DMS79 (cell line): ENCODE measurements around the gene AKAP7.
"Not testable (repeated sequence)": the region's sequence is repeated elsewhere in the genome, so short reads cannot be mapped to it uniquely, and the experiment has no call there.

ENCODE experiments used
- DNase-seq: peaks from one replicate; lab custom pipeline; 2025; lab: John Stamatoyannopoulos, UW

Gene AKAP7

DNA sequence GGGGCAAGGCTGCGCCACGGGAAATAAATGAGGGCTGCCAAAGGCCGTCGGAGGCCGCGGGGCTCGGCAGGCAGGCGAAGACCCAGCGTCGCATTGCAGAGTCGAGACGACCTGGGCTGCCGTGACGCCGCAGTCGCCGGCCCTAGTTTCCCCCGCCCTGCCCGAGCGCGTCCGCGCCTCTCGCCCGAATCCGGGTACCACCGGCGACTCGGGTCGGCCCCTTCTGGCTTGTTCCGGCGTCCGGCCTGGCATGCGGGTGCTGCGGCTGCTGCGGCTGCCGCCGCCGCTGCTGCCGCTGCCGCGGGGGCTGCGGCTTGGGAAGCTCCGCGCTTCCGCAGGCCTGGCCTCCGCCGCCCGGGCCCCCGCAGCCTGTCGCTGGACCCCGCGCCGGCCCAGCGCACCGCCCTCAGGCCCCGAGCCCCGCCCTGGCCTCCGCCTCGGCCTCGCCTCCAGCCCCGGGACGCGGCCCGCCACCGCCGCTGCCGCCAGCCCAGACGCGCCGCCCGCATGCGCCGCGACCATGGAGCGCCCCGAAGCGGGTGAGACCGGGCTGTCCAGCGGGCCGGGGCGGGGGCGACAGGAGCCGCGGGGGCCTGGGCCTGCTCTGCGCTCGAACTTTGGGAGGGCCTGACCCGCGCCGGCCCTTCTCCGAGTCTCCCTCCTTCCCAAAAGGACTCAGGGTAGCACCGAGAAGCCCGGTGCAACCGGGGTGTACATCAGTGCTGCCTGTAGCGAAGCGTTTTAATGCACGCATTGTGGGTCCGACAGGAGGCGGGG lies at the start of gene AKAP7:
TSS of gene AKAP7 (plus strand) at position 224 of the 777 bp plus-strand sequence. CDS start at position 521, 297 bp downstream.
- no peak for DNase-seq

DNA sequence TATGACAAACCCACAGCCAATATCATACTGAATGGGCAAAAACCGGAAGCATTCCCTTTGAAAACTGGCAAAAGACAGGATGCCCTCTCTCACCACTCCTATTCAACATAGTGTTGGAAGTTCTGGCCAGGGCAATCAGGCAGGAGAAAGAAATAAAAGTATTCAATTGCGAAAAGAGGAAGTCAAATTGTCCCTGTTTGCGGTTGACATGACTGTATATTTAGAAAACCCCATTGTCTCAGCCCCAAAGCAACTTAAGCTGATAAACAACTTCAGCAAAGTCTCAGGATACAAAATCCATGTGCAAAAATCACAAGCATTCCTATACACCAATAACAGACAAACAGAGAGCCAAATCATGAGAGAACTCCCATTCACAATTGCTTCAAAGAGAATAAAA lies 44.9 kb upstream of the AKAP7 start:
- not testable (repeated sequence) for DNase-seq

DNA sequence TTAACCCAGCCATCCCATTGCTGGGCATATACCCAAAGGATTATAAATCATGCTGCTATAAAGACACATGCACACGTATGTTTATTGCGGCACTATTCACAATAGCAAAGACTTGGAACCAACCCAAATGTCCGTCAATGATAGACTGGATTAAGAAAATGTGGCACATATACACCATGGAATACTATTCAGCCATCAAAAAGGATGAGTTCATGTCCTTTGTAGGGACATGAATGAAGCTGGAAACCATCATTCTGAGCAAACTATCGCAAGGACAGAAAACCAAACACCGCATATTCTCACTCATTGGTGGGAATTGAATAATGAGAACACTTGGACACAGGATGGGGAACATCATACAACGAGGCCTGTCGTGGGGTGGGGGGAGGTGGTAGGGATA lies 43.3 kb upstream of the AKAP7 start:
- not testable (repeated sequence) for DNase-seq

DNA sequence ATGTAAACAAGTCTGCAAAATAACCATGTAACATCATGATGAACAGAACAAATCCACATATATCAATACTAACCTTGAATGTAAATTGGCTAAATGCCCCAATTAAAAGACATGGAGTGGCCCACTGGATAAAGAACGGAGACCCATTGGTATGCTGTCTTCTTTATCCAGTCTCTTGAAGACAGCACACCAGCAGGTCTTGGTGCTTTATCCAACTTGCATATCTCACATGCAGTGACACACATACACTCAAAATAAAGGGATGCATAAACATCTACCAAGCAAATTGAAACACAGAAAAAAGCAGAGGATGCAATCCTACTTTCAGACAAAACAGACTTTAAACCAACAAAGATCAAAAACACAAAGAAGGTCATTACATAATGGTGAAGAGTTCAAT lies 41.9 kb upstream of the AKAP7 start:
- no peak for DNase-seq

DNA sequence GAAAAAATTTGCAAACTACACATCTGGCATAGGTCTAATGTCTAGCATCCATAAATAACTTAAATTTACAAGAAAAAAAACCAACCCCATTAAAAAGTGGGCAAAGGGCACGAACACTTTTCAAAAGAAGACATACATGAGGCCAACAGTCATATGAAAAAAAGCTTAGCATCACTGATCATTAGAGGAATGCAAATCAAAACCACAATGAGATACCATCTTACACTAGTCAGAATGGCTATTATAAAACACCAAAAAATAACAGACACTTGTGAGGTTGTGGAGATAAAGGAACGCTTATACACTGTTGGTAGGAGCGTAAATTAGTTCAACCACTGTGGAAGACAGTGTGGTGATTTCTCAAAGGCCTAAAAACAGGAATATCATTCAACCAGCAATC lies 38.5 kb upstream of the AKAP7 start:
- no peak for DNase-seq

DNA sequence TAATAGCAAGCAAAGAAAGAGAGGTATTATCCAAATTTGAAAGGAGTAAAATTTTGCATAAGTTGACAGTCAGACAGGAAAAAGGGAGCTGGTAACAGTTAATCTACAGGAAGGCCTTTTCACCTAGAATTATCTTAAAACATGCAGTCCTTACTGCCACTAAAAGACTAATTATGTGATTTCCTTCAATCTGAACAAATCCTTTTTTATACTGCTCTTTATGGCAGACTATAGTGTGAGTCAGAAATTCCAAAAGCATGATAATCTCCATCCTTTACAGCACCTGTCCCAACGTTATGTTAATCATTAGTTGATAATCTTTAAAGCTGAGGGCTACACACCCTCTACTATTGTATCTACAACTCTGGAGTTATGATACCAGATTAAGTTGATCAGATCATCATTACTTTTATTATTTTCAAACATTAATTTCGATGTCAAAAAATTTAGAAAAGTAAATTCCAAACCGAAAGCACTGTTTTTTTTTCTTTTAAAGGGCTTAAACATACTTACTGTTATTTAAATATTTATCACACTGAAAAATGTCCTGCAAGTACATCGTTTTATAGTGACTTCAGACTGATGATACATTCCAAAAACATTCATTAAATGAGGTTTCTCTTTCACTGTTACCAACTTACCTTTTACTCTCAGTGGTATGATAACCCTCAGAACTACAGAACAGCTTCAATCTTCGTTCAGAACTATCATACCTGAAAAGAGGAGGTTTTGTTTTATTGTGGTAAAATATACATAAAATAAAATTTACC lies 33.2 kb upstream of the AKAP7 start:
- no peak for DNase-seq

DNA sequence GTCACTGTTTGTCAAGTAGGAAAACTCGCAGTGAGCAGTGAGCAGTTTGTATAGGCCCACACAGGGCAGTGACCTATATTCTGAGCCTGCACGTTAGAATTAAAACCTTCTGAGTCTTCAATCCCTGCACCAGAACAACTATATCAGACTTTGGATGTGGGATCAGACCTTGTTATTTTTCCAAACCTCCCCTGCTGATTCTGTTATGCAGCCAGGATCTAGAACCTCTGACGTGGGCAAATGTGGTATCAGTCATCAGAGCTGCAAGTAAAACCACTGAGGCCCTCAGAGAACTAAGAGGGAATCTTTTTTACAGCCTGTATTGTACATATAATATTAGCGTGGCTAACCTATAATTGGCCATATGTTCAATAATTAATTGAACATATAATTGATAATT lies 32.0 kb upstream of the AKAP7 start:
- DNase-seq, result no peak

DNA sequence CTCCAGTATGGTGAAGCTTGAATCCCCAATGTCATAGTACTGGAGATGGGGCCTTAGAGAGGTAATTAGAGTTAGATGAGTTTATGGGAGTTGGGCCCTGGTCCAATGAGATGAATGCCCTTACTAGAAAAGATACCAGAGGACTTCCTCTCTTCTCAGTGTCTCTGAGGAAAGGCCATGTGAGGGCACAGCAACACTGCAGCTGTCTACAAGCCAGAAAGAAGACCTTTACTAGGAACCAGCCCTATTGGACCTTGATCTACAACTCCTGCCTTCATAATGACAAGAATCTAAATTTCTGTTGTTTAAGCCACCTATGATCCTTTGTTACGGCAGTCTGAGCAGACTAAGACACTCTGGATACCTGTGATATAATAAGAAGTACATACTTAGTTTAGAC lies 31.4 kb upstream of the AKAP7 start:
- DNase-seq, result no peak

DNA sequence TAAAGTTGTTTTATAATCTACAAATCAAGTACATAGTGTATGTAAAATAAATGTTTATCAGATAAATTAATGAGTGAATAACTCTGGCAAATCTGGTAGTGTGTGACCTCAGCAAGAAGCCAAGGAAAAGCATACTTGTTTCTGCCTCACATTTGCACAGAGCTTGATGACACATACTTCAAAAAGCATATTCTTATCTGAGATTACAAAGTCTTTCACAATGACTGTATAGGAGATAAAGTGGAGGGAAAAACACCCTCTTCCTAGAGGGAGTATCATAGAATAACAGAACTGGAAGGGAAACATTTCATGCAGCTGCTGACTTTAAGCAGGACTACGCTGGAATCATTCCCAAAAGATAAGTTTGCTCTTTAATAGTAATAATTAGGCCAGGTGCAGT lies 28.1 kb upstream of the AKAP7 start:
- no peak for DNase-seq

DNA sequence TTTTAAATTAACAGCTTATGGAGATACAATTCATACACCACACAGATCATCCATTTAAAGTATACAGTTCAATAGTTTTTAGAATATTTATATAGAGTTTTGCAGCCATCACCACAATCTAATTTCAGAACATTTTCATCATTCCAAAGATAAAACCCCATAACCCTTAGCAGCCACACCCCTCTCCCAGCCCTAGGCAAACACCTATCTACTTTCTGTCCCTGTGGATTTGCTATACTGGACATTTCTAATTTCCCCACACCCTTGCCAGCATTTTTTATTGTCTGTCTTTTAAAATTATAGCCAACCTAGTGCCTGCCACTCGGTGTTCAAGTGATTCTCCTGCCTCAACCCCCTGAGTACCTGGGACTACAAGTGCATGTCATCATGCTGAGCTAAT lies 23.0 kb upstream of the AKAP7 start:
- no peak for DNase-seq

DNA sequence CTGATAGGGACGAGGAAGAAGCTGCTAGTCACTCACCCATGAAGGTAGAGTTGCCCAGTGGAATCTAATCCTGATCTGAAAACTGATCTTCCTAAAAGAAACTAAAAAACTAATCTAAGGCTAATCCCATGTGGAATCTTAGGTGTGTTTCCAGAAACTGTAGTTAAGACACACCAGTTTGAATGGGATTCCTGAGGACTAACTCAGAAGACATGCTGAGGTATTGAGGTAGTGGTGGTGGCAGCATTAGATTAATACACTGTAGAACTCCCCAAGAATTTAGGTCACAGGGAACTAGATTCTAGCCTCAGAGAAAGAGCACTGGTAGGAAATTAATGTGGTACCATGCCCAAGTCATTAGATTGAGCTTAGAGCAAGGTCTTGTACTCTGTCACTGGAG lies 19.6 kb upstream of the AKAP7 start:
- no peak for DNase-seq

DNA sequence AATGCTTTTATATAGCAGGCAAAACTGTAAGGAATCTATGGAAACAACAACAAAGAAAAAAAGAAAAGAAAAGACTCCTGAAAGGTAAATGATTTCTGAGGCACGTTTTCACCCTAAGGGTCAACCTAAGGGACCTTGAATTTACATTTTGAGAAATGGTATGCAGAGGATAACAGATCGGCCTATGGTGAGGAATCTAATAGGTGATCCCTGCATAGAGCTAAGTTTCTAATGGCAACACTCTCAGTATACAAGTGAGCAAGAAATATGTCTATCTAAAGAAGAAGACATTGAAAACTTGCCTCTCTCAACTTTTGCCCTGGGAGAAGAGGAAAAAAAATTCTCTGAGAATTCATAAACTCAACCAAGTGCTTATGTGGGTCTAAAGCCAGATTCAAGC lies 18.9 kb upstream of the AKAP7 start:
- no peak for DNase-seq

DNA sequence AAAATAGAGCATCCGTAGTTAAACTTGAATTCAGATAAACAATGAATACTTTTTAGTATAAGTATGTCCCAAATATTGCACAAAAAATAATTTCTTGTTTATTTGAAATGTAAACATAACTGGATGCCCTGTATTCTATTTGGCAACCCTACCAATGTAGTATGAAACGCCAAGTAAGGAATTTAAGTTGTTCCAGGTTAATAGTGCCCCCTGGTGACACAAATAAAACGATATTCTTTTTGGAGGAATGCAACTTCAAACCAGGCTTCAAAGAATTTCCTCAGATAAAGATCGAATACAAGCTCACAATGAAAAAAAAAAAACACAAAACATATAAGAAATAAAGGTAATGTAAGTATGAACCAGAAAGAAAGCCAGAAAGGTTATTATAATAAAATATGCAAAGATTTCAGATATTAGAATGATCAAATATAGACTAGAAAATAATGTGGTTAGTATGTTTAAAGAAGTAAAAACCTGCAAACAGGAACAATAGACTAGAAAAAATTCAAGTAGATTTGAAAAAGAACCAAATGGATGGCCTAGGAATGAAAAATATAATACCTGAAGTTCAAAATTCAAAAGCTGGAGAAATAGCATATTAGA lies 18.4 kb upstream of the AKAP7 start:
- no peak for DNase-seq

DNA sequence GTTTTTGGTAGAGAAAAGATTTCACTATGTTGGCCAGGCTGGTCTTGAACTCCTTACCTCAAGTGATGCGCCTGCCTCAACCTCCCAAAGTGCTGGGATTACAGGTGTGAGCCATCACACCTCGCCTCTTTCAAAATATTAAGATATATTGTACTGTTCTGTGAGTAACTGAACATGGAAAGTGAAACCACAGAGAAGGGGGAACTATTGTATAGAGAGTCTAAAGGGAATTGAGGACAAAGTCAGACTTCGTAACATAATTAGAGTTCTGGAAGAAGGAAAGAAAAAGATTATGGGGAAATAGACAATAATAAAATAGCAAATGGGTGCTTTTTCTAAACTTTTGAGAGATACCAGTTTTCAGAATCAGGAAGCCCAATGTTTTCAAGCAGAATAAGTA lies 17.4 kb upstream of the AKAP7 start:
- no peak for DNase-seq

DNA sequence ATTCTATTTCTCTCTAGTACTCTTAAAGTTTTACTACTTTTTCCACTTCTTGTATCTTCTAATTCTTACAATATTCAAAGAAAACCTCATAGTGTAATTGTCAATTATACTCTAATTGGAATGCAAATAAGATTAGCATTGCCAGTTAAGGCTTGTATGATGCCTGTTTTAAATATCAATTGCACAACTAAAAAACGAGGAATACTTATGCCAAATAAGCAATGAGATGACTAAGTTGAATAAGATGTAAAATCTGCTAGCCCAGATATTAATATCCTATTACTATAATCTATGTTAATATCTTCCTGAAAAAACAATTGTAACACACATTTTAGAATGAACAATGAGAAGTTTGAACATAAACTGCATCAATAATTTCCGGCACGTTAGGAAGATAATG lies 13.3 kb upstream of the AKAP7 start:
- DNase-seq, result no peak

DNA sequence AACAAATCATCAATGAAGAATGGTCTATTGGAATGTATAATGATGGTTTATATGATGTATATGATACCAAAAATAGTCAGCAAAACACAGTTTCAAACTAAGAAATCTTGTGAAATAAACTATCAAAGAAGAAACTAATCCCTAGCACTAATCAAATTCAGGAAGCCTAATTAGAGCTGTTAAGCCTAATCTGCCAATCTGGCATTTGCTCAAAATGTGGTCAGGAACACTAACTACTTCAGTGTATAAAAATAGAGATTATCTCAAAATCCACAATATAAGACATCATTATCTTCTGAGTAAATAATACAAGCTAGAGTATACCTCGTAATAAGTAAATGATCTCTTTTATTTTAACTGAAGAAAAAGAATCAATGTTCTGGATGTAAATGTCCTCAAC lies 12.8 kb upstream of the AKAP7 start:
- DNase-seq, result no peak

DNA sequence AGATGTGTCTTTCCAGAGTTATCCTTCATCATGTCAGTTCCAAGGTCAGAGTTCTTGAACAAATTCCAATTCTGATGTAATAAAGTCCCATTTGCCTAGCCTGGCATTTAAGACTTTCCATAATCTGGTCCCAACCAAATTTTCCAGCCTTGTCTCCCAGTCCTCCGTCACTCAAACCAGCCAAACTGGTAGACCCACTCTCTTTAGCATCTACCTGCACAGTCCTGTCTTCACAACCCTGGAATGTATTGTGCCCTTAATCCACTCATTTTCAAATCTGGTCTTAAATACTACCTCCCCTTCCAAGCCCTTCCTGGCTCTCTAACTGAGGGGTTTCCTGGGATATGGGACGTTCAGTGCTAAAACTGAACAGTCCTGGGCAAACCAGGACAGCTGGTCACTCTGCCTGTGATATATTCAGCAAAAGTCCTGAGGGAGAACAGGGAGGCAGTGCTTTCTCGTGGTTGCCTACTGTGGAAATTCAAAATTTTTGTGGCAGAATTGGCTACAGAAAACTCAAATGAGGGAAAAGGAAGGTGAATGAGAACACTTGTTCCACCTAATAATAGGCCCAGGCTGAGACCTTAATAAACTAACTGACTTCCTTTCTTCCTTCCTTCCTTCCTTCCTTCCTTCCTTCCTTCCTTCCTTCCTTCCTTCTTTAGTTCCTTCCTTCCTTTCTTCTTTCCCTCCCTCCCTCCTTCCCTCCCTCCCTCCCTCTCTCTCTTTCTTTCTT lies 10.8 kb upstream of the AKAP7 start:
- no peak for DNase-seq

DNA sequence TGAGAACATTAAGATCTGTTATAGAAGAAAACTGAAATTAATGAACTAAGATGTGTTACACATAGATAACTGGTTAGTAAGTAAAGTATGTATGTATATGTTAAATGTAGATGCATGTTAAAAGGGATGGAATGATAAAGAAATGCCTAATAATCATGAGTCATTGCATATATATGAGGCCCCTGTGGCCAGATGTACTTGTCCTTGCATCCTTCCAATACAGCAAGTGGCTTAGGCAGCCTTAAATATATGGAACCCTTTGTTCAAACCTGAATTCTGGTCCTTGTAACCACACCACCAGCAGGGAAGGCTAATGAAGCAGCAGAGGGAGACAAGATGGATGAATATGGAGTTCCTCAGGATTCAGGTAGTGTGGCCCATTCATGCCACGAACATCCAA lies 9.8 kb upstream of the AKAP7 start:
- no peak for DNase-seq

DNA sequence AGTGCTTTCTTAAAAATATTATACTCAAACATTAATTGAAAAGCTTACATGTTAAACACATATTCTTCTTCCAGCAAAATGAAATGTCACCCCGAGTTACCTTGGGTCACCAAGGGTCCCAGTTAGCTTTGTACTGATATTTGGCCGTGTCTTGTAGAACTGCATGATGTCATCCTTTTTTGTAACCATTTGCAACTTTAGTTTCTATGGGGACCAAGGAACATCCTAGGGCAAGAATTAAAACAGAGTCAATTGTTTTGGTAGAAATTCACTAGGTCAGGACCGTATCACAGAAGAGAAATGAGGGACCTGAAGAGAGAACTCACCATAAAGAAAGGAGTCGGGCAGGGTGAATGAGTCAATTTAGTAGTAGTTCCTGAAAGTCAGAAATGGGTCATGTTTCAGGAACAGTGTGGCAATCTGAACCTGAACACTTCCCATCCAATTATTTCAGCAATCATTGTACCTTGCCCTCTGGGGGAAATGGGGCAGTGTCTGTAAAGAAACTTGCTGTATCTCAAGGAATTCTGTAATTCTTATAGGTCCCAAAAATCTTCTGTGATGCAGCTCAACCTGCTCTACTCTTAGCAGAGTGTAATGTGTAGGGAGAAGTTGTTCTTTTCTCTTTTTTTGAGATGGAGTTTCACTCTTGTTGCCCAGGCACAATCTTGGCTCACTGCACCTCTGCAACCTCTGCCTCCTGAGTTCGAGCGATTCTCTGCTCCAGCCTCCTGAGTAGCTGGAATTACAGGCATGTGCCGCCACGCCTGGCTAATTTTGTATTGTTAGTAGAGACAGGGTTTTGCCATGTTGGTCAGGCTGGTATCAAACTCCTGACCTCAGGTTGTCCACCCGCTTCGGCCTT lies 5.3 kb upstream of the AKAP7 start:
- no peak for DNase-seq

DNA sequence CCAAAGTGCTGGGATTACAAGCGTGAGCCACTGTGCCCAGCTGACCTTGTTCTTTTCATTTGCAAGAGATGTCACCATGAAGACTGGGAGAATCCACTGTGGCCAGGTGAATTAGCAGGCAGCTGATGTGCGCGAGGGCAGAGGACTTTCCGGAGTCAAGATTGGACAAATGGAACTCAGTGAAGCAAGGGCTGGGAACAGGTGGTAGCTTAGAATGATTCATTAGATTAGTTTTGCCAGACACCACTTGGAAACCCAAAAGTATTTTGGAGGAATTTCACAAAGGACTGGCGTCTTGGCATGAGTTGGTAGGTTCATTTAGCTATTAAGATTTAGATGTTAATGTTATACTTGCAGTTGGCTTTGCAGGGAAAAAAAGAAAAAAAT lies 4.7 kb upstream of the AKAP7 start:
- no peak for DNase-seq

DNA sequence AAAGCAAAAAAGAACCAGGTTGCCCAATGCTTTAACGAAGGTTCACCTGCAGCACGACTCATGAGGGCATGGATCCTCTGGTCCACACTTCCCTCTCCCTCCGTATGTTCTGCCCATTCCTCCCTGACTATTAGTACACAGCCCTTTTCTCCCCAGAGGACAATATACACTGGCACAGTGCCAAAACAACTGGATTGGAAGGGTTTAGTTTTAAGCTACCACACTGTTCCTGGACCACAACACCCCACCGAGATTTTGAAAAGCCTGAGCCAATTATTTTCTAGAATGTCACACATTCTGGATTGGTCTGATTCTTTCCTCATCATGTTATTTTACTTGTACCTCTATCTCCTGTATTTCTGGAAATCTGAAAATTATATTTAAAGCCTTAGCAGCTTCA lies 2.9 kb upstream of the AKAP7 start:
- no peak for DNase-seq
